WERI-Rb-1 (cell line): ENCODE data around the gene HOXC6.

Experiments used
- DNase-seq: peaks from one replicate; pipeline ENCODE4 v3.0.0-alpha.2; 2020
- H3K27ac ChIP-seq: fragments of 250-450 bp; sonication (Bioruptor Pico); 2 replicates; pipeline ENCODE4 v1.5.1; 2020; ENCODE audit warnings: mild to moderate bottlenecking, moderate library complexity
- H3K27me3 ChIP-seq: fragments of 250-450 bp; sonication (Bioruptor Pico); 2 replicates; pipeline ENCODE4 v1.5.1; 2021; ENCODE audit warnings: mild to moderate bottlenecking, low read depth, moderate library complexity; ENCODE audit not compliant: insufficient read depth, severe bottlenecking
- H3K36me3 ChIP-seq: fragments of 250-450 bp; sonication (Bioruptor Pico); 2 replicates; pipeline ENCODE4 v1.5.1; 2020; ENCODE audit warnings: mild to moderate bottlenecking, moderate library complexity
- H3K4me3 ChIP-seq: 2 replicates; pipeline ENCODE4 v1.5.1; 2011; ENCODE audit warnings: low read depth, mild to moderate bottlenecking, control low read depth, low read length
- H3K9me3 ChIP-seq: fragments of 250-450 bp; sonication (Bioruptor Pico); 2 replicates; pipeline ENCODE4 v1.5.1; 2021; ENCODE audit warnings: mild to moderate bottlenecking, moderate library complexity; ENCODE audit not compliant: severe bottlenecking
- CTCF ChIP-seq: IDR thresholded peaks from 2 replicates; pipeline ENCODE4 v1.5.1; 2011; ENCODE audit warnings: low read depth, mild to moderate bottlenecking, control low read depth, inconsistent platforms, low read length

HOXC6 gene

GRCh38 chr12:54020591-54021405 is 7.4 kb upstream of the HOXC6 start:
- DNase-seq: peak; percentile 74
- peak overlapping the region; percentile 97 for H3K27ac ChIP-seq
- no peaks in the 10 kb centered on the region for H3K27me3 ChIP-seq
- no peak for TF ChIP-seq CTCF
- peak overlapping the region; percentile 73 for H3K4me3 ChIP-seq
- no peaks in the 10 kb centered on the region; the same call in 1 of the 2 replicates for H3K36me3 ChIP-seq
- H3K9me3 ChIP-seq: no peaks in the 10 kb centered on the region

GRCh38 chr12:54021432-54022013 is 6.7 kb upstream of the HOXC6 start:
- H3K4me3 ChIP-seq: peak overlapping the region; percentile 73
- peak; percentile 76 for DNase-seq
- peak overlapping the region; percentile 97 for H3K27ac ChIP-seq
- no peaks in the 10 kb centered on the region for H3K9me3 ChIP-seq
- no peaks in the 10 kb centered on the region for H3K27me3 ChIP-seq
- no peaks in the 10 kb centered on the region; the same call in 1 of the 2 replicates for H3K36me3 ChIP-seq
- 0 out of 2 replicates have a peak, but pooled peaks have one; percentile 39 for TF ChIP-seq CTCF

- peak overlapping the region; percentile 97 for H3K27ac ChIP-seq
Observed at GRCh38 chr12:54022960-54023884, 5.0 kb upstream of the HOXC6 start.

GRCh38 chr12:54024127-54024526 is 4.1 kb upstream of the HOXC6 start:
- DNase-seq: peak; percentile 58
- Histone ChIP-seq H3K27ac (peak overlapping the region; percentile 97), H3K27me3 (no peaks in the 10 kb centered on the region), H3K36me3 (no peaks in the 10 kb centered on the region; the same call in 1 of the 2 replicates), H3K9me3 (no peaks in the 10 kb centered on the region), H3K4me3 (peak overlapping the region; percentile 33)
- TF ChIP-seq CTCF: no peak

More at GRCh38 chr12:54022960-54023884, 5.0 kb upstream of the HOXC6 start:
- TF ChIP-seq CTCF: no peak
- Histone ChIP-seq H3K27me3 (no peaks in the 10 kb centered on the region), H3K4me3 (peak overlapping the region; percentile 33), H3K36me3 (no peaks in the 10 kb centered on the region; the same call in 1 of the 2 replicates), H3K9me3 (no peaks in the 10 kb centered on the region)
- DNase-seq: no peak

GRCh38 chr12:54024581-54025305 is 3.5 kb upstream of the HOXC6 start:
- no peak for TF ChIP-seq CTCF
- no peaks in the 10 kb centered on the region for H3K9me3 ChIP-seq
- no peaks in the 10 kb centered on the region for H3K27me3 ChIP-seq
- DNase-seq: no peak
- H3K4me3 ChIP-seq: no peak overlapping the region; the same call in 1 of the 2 replicates
- no peaks in the 10 kb centered on the region; the same call in 1 of the 2 replicates for H3K36me3 ChIP-seq
- peak overlapping the region; percentile 97 for H3K27ac ChIP-seq
